ENCODE results near the gene UGT1A3.

The UGT1A3 gene

GRCh38 chr2:233758849-233759248, 30.0 kb downstream of the UGT1A3 start:
- peak; percentile 39 for DNase-seq (ENCODE audit: low read depth)
- TF ChIP-seq, protein P1, sequence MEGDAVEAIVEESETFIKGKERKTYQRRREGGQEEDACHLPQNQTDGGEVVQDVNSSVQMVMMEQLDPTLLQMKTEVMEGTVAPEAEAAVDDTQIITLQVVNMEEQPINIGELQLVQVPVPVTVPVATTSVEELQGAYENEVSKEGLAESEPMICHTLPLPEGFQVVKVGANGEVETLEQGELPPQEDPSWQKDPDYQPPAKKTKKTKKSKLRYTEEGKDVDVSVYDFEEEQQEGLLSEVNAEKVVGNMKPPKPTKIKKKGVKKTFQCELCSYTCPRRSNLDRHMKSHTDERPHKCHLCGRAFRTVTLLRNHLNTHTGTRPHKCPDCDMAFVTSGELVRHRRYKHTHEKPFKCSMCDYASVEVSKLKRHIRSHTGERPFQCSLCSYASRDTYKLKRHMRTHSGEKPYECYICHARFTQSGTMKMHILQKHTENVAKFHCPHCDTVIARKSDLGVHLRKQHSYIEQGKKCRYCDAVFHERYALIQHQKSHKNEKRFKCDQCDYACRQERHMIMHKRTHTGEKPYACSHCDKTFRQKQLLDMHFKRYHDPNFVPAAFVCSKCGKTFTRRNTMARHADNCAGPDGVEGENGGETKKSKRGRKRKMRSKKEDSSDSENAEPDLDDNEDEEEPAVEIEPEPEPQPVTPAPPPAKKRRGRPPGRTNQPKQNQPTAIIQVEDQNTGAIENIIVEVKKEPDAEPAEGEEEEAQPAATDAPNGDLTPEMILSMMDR (conservative IDR thresholded peaks at IDR 0.05; ENCODE audit: low read depth, low read length), result no peak
- no peak overlapping the region for H3K4me3 ChIP-seq (ENCODE audit: low read depth, low read length)

GRCh38 chr2:233760043-233760442, 31.2 kb downstream of the UGT1A3 start, which contains the start of gene UGT1A1:
UGT1A1 (plus strand) TSS chr2:233760270; CDS start chr2:233760288, 18 bp downstream.
- TF ChIP-seq, protein P1 (conservative IDR thresholded peaks at IDR 0.05; ENCODE audit: low read depth, low read length), result no peak
- no peak within 1 kb of the TSS for H3K4me3 ChIP-seq (ENCODE audit: low read depth, low read length)
- DNase-seq (ENCODE audit: low read depth), result no peak

- TF ChIP-seq, protein P1 (conservative IDR thresholded peaks at IDR 0.05; ENCODE audit: low read depth, low read length), result no peak
- peak; percentile 48 for DNase-seq (ENCODE audit: low read depth)
- H3K4me3 ChIP-seq (ENCODE audit: low read depth, low read length), result no peak overlapping the region
Observed at GRCh38 chr2:233761040-233761769, 32.4 kb downstream of the UGT1A3 start.

GRCh38 chr2:233764264-233764663, 35.4 kb downstream of the UGT1A3 start:
- no peak overlapping the region for H3K4me3 ChIP-seq (ENCODE audit: low read depth, low read length)
- TF ChIP-seq, protein P1 (conservative IDR thresholded peaks at IDR 0.05; ENCODE audit: low read depth, low read length), result no peak
- peak; percentile 67 for DNase-seq (ENCODE audit: low read depth)

GRCh38 chr2:233764761-233765160, 35.9 kb downstream of the UGT1A3 start:
- H3K4me3 ChIP-seq (ENCODE audit: low read depth, low read length), result no peak overlapping the region
- TF ChIP-seq, protein P1 (conservative IDR thresholded peaks at IDR 0.05; ENCODE audit: low read depth, low read length), result no peak
- no peak for DNase-seq (ENCODE audit: low read depth)

- no peak overlapping the region for H3K4me3 ChIP-seq (ENCODE audit: low read depth, low read length)
- TF ChIP-seq, protein P1 (conservative IDR thresholded peaks at IDR 0.05; ENCODE audit: low read depth, low read length), result no peak
- no peak for DNase-seq (ENCODE audit: low read depth)
Observed at GRCh38 chr2:233766416-233766815, 37.6 kb downstream of the UGT1A3 start.

DNA sequence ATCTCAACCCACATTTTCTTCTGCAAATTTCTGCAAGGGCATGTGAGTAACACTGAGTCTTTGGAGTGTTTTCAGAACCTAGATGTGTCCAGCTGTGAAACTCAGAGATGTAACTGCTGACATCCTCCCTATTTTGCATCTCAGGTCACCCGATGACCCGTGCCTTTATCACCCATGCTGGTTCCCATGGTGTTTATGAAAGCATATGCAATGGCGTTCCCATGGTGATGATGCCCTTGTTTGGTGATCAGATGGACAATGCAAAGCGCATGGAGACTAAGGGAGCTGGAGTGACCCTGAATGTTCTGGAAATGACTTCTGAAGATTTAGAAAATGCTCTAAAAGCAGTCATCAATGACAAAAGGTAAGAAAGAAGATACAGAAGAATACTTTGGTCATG, 39.2 kb downstream of the UGT1A3 start:
- TF ChIP-seq, protein P1 (conservative IDR thresholded peaks at IDR 0.05; ENCODE audit: low read depth, low read length), result no peak
- no peak for DNase-seq (ENCODE audit: low read depth)
- no peak overlapping the region for H3K4me3 ChIP-seq (ENCODE audit: low read depth, low read length)
